Measurements from ENCODE around the gene OSMR.

Gene OSMR

DNA sequence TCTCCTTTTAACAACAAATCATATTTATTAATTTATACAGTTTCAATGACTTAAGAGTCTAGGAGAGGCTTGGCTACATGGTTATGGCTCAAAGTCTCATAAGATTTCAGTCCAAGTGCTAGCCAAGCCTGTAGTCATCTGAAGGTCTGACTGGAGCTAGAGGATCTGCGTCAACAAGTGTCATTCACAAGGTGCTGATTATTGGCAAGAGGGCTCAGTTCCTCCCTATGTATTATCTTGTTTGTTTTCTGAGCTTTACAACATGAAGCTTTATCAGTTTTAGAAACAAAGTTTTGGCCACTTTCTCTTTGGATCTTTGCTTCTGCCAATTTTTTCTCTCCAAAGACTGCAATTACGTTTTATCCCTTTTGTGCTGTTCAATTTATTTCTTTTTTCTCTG, 133.7 kb downstream of the OSMR start:
- no peaks in the 10 kb centered on the region for H3K27me3 Mint-ChIP-seq
- no peak for DNase-seq
- H3K36me3 Mint-ChIP-seq (ENCODE audit: insufficient read depth) = peaks cover 35% of the 10 kb centered on the region
- no peak overlapping the region for H3K4me3 Mint-ChIP-seq
- peaks cover 12 to 18% of the 10 kb centered on the region in 2 donors for H3K4me1 Mint-ChIP-seq (ENCODE audit: low read depth in 2 of 2)
- ATAC-seq (replicated peaks) = no peak
- H3K27ac Mint-ChIP-seq = peak overlapping the region; percentile 27 to 55
- no peaks in the 10 kb centered on the region for H3K9me3 Mint-ChIP-seq

Measured in effector memory CD8-positive, alpha-beta T cell (primary cell).